Kidney (tissue), 14 donors: ENCODE measurements around the gene SIRPA. TPM values are rescaled to one million over a fixed set of nuclear protein-coding genes. Genes with fewer than 3 reads are reported as not detected.
A peak's percentile ranks its signal among the peaks of the same experiment; 100 is the strongest.

Experiments used
- DNase-seq, 5 donors: peaks; one replicate each; pipeline ENCODE4 v3.0.0-alpha.2; 2013 to 2020
- FAIRE-seq: peaks from 2 replicates; lab custom pipeline; 2012; peaks lifted over from hg19 to GRCh38; lab: Jason Lieb, UNC
- H3K27ac ChIP-seq, 2 donors: one replicate each; pipeline ENCODE4 v1.7.0; 2013; ENCODE audit warnings: low read depth in 2 of 2, low read length in 2 of 2, inconsistent platforms in 1 of 2
- H3K27me3 ChIP-seq: one replicate; pipeline ENCODE4 v1.7.1; 2013; ENCODE audit warnings: low read length, inconsistent platforms; ENCODE audit not compliant: control insufficient read depth, insufficient read depth
- H3K36me3 ChIP-seq, 3 donors: one replicate each; pipeline versions ENCODE4 v1.7.0 to v1.7.1; 2013; ENCODE audit warnings: low read length in 3 of 3, control low read depth in 1 of 3, inconsistent platforms in 1 of 3; ENCODE audit not compliant: insufficient read depth in 3 of 3, control insufficient read depth in 2 of 3
- H3K4me1 ChIP-seq, 3 donors: one replicate each; pipeline versions ENCODE4 v1.7.0 to v1.7.1; 2013; ENCODE audit warnings: low read length in 3 of 3, inconsistent platforms in 1 of 3, low read depth in 1 of 3; ENCODE audit not compliant: control insufficient read depth in 2 of 3, insufficient read depth in 2 of 3
- H3K4me3 ChIP-seq, 3 donors: one replicate each; pipeline versions ENCODE4 v1.7.0 to v1.8.1; 2013; ENCODE audit warnings: low read length in 3 of 3, control low read depth in 1 of 3, inconsistent platforms in 1 of 3
- H3K9ac ChIP-seq, 3 donors: one replicate each; pipeline versions ENCODE4 v1.7.0 to v1.7.1; 2013; ENCODE audit warnings: low read length in 3 of 3, control low read depth in 1 of 3, inconsistent platforms in 1 of 3
- H3K9me3 ChIP-seq, 3 donors: one replicate each; pipeline versions ENCODE4 v1.7.0 to v1.7.1; 2013; ENCODE audit warnings: low read length in 3 of 3, control low read depth in 1 of 3, inconsistent platforms in 1 of 3; ENCODE audit not compliant: control insufficient read depth in 2 of 3, insufficient read depth in 1 of 3
- intact Hi-C: fragments of 100-400 bp; cut with DNase I; formaldehyde crosslinking; loops from one replicate; pipeline ENCODE4 v1.11.1; 2022
- polyA plus RNA-seq: library from polyadenylated mRNA; stranded (reverse); fragments of 350-450 nt; fragmentation: Illumina TruSeq; extraction: RNeasy Lipid Tissue Mini Kit (QIAGEN cat#74804); gene quantifications from one replicate; pipeline ENCODE4 v1.2.3, GENCODE V29; 2014; ENCODE audit warnings: low read depth, low replicate concordance; ENCODE audit not compliant: insufficient read depth
- total RNA-seq: library from RNA; stranded (reverse); fragmentation: NEBNext Ultra II Directional; extraction: Animal tissue kit (Norgen Biotek cat#: 25700); gene quantifications from one replicate; pipeline ENCODE4 v1.2.1, GENCODE V29; 2021
- TF ChIP-seq, protein P1 (sequence below): IDR thresholded peaks from 3 replicates; pipeline ENCODE4 v1.5.1; 2012; ENCODE audit warnings: mild to moderate bottlenecking, moderate library complexity, borderline replicate concordance; ENCODE audit not compliant: insufficient read depth; ENCODE audit errors: extremely low read depth
- donor health status: control.
- donor health status: control.
- donor health status: control.
- donor health status: control.
- donor health status: control.
- donor health status: DM: yes; HTN: yes; CAD: no.
- donor health status: Normal renal cell carcinoma (clear cell type).

SIRPA gene
- total and polyA plus RNA-seq, 2 donors from 2014 or later = 24.7 to 46.6 TPM

DNA sequence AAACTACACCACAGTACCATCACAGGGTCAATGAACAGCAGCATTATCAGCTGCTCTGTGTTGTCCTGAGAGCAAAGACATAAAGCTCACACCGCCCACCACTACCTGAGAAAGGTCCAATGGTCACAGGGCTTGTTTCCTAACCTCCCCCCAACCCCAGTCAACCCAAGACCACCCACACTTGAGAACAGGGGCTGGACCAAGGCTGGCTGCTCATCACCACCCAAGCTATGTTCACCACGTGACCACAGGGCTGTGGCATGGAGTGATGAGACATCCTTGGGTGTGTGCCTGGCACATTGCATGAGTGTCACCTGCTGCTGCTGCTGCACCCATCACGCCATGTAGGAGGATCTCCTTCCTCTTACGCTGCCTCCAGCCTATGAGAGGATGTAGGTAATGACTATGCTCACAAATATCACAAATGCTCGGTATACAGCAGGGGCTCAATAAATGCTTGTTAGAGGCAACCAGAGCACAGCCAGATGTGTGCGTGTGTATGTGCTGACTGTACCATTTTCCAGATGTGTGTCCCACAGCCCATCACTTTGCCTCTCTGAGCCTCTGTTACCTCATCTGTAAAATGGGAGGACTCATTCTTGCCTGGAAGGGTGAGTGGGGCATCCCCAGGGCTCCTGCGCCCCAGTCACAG, 23.3 kb upstream of the SIRPA start:
- Histone ChIP-seq H3K36me3 (no peaks in the 10 kb centered on the region), H3K4me3 (no peak overlapping the region), H3K27me3 (no peaks in the 10 kb centered on the region), H3K9me3 (no peaks in the 10 kb centered on the region), H3K27ac (no peak overlapping the region), H3K9ac (no peak overlapping the region), H3K4me1 (peaks cover 0 to 6% (median 4%) of the 10 kb centered on the region in 3 donors)
- FAIRE-seq (no peak), DNase-seq (no peak)
- TF ChIP-seq, protein P1, sequence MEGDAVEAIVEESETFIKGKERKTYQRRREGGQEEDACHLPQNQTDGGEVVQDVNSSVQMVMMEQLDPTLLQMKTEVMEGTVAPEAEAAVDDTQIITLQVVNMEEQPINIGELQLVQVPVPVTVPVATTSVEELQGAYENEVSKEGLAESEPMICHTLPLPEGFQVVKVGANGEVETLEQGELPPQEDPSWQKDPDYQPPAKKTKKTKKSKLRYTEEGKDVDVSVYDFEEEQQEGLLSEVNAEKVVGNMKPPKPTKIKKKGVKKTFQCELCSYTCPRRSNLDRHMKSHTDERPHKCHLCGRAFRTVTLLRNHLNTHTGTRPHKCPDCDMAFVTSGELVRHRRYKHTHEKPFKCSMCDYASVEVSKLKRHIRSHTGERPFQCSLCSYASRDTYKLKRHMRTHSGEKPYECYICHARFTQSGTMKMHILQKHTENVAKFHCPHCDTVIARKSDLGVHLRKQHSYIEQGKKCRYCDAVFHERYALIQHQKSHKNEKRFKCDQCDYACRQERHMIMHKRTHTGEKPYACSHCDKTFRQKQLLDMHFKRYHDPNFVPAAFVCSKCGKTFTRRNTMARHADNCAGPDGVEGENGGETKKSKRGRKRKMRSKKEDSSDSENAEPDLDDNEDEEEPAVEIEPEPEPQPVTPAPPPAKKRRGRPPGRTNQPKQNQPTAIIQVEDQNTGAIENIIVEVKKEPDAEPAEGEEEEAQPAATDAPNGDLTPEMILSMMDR = no peak
- intact Hi-C loops = no loop called here

- H3K4me1 ChIP-seq = peaks cover 0 to 6% (median 4%) of the 10 kb centered on the region in 3 donors
- H3K27ac ChIP-seq = no peak overlapping the region
- TF ChIP-seq, protein P1 = no peak
- DNase-seq (no peak), FAIRE-seq (no peak)
- no peaks in the 10 kb centered on the region for H3K27me3 ChIP-seq
- no peak overlapping the region for H3K4me3 ChIP-seq
- H3K9me3 ChIP-seq = no peaks in the 10 kb centered on the region
- H3K36me3 ChIP-seq = no peaks in the 10 kb centered on the region
- H3K9ac ChIP-seq = no peak overlapping the region
- intact Hi-C loops = no loop called here
Measured at GRCh38 chr20:1872459-1873097, 22.6 kb upstream of the SIRPA start.

- Histone ChIP-seq H3K27ac (no peak overlapping the region), H3K9me3 (no peaks in the 10 kb centered on the region), H3K9ac (no peak overlapping the region), H3K4me1 (peaks cover 0 to 6% (median 4%) of the 10 kb centered on the region in 3 donors), H3K36me3 (no peaks in the 10 kb centered on the region), H3K27me3 (no peaks in the 10 kb centered on the region), H3K4me3 (no peak overlapping the region)
- TF ChIP-seq, protein P1 = no peak
- intact Hi-C loops = no loop called here
- DNase-seq (peak in 1 of 5 donors; percentile 26), FAIRE-seq (no peak)
Measured at GRCh38 chr20:1874450-1875182, 20.6 kb upstream of the SIRPA start.
